ENCODE results near the gene PARD6G.

DNA sequence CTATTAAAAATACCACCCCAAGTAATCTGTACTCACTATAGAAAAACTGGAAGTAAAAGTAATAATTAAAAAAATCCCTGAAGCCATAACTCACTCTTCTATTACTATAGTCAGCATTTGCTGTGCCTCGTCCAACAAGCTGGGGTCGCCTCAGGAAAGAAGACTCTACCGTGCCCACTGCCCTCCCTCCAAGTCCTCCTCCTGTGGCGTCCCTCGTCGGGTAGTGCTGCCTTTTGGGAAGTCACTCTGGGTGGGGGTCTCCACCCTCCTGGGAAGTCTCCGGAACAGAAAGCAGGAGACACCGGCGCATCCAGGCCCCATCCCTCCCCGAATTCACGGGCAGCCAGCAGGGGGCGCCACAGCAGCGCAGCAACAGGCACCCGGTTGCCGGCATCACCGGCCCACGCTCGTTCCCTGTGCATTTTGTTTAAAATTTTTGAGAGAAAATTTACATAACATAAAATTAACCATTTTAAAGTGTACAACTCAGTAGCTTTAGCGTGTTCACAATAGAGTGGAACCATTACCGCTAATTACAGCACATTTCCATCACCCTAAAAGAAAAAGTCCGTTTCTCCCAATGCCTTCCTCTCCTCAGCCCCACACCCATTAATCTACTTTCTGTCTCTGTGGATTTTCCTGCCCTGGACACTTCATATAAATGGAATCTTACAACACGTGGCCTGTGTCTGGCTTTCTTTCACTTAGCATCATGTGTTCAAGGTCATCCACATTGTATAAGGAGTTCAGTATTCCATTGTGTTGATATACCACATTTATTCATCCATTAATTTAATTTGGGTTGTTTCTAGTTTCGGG lies 76.1 kb downstream of the PARD6G start:
- TF ChIP-seq, protein P1, sequence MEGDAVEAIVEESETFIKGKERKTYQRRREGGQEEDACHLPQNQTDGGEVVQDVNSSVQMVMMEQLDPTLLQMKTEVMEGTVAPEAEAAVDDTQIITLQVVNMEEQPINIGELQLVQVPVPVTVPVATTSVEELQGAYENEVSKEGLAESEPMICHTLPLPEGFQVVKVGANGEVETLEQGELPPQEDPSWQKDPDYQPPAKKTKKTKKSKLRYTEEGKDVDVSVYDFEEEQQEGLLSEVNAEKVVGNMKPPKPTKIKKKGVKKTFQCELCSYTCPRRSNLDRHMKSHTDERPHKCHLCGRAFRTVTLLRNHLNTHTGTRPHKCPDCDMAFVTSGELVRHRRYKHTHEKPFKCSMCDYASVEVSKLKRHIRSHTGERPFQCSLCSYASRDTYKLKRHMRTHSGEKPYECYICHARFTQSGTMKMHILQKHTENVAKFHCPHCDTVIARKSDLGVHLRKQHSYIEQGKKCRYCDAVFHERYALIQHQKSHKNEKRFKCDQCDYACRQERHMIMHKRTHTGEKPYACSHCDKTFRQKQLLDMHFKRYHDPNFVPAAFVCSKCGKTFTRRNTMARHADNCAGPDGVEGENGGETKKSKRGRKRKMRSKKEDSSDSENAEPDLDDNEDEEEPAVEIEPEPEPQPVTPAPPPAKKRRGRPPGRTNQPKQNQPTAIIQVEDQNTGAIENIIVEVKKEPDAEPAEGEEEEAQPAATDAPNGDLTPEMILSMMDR (IDR thresholded peaks at IDR 0.05), result peak; percentile 38 to 92 (median 84)
- no peak for TF ChIP-seq POLR2A (IDR thresholded peaks at IDR 0.05)
